GM10266 (cell line): Measurements from ENCODE around the gene TBXAS1.

Source experiments
- DNase-seq: peaks from one replicate; pipeline ENCODE4 v3.0.0; 2012; ENCODE audit errors: extremely low spot score
- CTCF ChIP-seq: IDR thresholded peaks from 2 replicates; pipeline ENCODE4 v1.5.1; 2012; ENCODE audit warnings: mild to moderate bottlenecking, low read depth; ENCODE audit not compliant: control insufficient read depth, insufficient read depth; ENCODE audit errors: missing control alignments

TBXAS1 gene

GRCh38 chr7:139854803-139855497, 25.9 kb downstream of the TBXAS1 start:
- DNase-seq = no peak
- no peak for TF ChIP-seq CTCF

GRCh38 chr7:139855498-139856270, 26.6 kb downstream of the TBXAS1 start:
- DNase-seq = peak; percentile 57
- TF ChIP-seq CTCF = no peak

GRCh38 chr7:139857791-139858190, 28.7 kb downstream of the TBXAS1 start:
- TF ChIP-seq CTCF = no peak
- no peak for DNase-seq

- TF ChIP-seq CTCF = no peak
- no peak for DNase-seq
Measured at GRCh38 chr7:139860090-139860775, 31.2 kb downstream of the TBXAS1 start.

- TF ChIP-seq CTCF = no peak
- DNase-seq = no peak
Measured at GRCh38 chr7:139861803-139862202, 32.7 kb downstream of the TBXAS1 start.

- no peak for TF ChIP-seq CTCF
- no peak for DNase-seq
Measured at GRCh38 chr7:139866047-139866837, 37.2 kb downstream of the TBXAS1 start.
